ENCODE data around the gene FGF23. TPM values are rescaled to one million over a fixed set of nuclear protein-coding genes. Genes with fewer than 3 reads are reported as not detected.
"Not testable (repeated sequence)": the region's sequence is repeated elsewhere in the genome, so short reads cannot be mapped to it uniquely, and the experiment has no call there.

The FGF23 gene
- not detected for total RNA-seq

DNA sequence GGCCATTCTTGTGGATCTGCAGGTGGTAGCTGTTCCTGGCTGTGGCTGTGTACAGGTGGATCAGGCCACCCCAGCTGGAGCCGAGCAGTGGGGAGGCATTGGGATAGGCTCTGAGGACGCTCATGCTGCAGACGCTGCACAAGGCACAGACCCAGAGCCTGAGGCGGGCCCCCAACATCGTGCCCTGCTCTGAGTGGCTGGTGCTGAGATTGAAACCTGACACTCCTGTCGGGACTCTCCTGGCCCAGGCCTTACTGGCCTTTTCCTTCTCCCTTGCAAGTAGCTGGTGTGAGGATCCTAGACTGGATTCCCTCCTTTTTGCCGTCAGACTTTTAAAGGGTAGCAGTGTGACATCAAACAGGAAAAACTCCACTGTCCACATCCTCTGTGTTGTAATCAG, at the start of gene FGF23:
TSS of gene FGF23 (minus strand) at position 308 of the 400 bp plus-strand sequence. CDS start at position 178, 130 bp downstream.
- no peak for DNase-seq

DNA sequence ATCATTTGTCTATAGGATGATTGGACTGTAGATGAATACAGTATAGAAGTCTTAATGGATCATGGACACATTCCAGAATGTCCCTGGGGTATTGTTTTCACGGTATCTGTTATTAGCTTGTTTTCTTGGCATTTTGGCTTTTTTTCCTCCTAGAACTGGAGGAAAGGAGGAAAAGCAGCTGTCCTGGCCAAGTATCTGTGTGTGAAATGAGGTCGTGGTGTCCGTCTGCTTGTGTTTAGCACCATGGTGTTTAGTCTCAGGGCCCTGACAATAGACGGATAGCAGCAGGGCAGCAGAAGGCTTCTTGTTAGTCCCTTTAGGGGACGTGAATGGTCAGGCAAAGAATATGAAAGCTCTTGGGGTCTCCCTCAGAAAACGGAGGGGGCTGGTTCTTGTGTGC, 44.9 kb upstream of the FGF23 start:
- DNase-seq = no peak

DNA sequence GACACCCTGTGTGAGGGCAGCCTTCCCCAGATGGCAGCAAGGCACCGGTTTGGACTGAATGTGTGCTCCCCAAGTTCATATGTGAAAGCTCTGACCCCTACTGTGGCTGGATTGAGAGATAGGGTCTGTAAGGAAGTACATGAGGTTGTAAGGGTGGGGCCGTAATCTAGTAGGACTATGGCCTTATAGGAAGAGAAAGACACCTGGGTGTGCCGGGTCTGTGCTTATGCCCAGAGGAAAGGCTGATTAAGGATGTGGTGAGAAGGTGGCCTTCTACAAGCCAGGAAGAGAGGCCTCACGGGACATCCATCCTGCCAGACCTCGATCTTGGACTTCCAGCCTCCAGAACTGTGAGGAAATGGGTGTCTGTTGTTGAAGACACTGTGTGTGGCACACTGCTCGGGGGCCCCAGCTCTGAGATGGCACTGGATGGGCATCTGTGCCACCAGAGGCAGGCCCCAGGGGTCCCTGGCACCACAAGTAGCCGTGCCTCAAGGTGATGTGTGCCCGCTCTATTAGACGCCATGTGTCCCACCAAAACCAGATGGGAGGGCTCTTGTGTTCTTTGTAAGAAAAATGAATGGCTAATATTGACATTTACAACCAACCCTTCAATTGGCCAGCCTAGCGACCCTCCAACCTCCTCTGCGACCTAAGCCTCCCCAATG, 44.1 kb upstream of the FGF23 start:
- no peak for DNase-seq

DNA sequence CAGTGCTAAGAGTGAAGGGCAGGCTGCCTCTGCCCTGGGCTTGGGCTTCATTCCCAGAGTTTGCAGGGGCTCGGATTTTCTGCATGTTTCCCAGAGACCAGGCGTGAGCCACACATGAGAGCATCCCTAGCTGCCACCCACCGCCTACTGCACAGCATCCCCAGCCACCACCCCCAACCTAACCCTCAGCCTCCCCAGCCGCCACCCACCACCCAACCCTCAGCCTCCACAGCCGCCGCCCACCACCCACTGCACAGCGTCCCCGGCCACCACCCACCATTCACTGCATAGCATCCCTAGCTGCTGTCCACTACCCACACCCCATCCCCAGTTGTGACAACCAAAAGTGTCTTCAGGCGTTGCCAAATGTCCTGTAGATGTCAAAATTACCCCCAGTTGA, 43.5 kb upstream of the FGF23 start:
- no peak for DNase-seq

DNA sequence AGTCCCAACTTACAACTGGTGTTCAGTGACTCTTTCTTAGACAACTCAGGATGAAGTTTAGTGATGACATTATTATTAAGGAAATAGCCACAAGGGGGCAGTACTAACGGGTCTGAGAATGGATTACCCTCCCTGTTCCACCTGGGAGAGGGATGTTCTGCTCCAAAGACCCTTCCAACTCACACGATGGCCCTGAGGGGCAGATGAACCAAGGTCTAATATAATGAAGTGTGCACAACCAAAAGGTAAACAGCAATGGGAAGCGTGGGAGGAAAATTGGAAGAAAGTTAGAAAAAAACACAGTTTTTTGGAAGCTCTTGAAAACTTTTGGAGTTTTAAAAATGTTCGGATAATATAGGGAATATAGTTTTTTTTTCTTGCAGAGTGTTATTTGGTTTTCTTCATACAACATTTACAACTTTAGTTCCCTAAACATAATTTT, 42.1 kb upstream of the FGF23 start:
- no peak for DNase-seq

DNA sequence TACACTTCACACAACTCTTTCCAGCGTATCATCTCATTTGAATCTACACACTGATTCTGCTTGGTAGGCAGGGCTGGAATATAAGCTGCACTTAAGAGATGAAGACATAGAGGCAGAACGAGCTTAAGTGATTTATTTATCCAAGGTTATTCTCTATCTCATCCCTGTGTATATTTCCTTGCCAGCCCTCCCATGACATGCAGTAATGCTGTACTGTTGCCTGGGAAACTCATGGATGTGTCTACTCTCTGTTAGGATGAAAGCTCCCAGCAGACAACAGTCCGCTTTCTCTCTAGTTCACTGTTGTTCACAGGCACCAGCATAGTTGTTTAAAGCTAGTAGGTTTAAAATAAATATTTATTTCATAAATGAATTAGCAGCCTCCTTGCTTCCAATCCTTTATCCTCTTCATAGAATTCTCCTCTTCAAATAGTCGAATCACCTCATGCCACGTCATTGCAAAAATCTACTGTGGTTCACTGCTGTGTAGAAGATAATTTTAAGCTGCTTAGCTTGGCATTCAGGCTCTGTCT, 40.7 kb upstream of the FGF23 start:
- no peak for DNase-seq

DNA sequence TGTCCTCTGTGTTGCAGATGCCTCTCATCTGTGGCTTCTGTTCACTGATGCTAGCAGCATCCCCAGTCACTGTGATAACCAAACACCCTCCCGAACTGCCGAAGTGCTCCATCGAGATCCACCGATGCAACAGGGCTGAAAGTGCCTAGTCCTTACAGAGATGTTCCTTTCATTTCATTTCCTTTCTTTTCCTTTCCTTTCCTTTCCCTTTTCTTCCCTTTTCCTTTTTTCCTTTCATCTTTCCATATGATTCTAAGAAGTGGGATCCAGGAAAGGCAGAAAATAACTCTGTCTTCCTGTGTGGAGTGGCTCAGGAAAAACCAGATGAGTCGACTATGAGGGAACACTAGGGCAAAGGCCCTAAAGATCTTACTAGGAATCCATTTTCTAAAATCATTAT, 39.4 kb upstream of the FGF23 start:
- no peak for DNase-seq

DNA sequence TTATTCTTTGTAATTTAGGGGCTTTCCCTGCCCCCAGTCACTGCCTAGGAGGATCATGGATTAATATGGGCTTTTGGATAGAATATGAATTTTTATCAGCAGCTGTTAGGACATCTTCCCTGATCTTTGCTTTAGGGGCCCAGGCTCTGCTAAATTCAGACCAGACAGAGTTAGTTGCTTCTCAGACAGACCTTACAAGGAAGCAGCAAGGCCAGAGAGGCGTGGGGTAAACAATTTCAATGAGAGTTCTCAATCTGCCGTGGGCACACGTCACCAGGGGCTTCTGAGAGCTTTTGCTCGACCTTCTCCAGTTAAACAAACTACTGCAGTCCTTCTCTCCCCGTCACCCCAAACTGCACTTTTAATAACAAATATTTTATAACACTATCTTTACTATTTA, 38.4 kb upstream of the FGF23 start:
- no peak for DNase-seq

DNA sequence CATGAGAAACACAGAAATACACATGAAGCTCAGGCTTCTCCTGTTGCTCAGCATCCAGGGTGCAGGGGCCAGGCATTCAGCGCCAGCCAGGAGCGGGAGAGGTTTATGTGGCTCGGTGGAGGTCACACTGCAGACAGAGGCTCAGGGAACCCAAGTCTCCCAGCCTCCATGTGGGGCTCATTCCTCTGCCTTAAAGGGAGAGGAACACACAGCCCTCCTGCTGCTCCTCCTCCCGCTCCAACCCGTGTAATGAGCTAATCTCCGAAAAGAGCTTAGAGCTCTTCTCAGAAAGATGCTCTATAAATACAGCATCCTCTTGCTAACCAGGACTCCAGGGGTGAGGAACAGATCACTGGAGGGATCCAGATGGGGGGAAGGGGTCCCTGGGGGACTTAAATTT, 37.9 kb upstream of the FGF23 start:
- no peak for DNase-seq

DNA sequence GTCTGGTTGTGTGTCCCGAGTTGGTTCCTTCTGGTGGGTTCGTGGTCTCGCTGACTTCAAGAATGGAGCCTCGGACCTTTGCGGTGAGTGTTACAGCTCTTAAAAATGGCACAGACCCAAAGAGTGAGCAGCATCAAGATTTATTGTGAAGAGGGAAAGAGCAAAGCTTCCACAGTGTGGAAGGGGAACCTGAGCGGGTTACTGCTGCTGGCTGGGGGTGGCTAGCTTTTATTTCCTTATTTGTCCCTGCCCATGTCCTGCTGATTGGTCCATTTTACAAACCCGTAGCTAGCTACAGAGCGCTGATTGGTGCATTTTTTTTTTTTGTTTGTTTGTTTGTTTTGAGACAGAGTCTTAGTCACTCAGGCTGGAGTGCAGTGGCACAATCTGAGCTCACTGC, 36.8 kb upstream of the FGF23 start:
- no peak for DNase-seq

DNA sequence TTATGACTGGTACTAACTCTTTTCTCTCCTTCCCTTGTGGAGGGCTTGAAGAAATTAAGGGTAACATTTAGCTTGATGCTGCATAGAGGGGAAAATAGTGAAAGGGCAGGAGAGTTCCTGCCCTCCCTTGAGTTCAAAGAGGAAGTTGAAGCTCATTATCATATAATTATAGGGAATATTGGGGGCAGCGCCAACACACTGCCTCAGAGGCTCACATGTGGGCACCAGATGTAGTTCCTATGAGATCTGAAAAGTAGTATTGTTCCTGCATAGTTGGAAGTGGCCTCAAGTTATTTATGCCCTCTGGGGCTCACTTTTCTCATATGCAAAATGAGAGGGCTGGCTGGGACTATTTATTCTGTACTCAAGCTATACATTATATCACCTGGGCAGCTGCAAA, 33.0 kb upstream of the FGF23 start:
- no peak for DNase-seq

DNA sequence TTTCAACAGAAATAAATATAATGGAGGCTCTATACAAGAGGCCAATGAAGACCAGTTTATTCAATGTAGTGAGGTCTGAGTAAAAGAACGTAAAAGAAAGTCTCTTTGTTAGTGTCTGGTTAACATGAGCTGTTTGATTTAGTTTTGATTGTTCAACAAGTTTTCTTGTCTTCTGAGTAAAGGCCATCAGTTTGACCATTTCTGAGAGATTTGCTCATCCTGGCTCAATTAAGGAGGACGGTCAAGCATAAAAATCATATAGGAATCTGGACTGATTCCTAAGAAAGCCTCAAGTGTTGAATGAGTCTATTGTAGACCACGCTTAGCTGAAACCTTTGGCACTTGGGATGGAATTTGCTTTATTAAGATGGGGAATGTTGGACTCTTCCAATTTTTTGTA, 32.5 kb upstream of the FGF23 start:
- no peak for DNase-seq

DNA sequence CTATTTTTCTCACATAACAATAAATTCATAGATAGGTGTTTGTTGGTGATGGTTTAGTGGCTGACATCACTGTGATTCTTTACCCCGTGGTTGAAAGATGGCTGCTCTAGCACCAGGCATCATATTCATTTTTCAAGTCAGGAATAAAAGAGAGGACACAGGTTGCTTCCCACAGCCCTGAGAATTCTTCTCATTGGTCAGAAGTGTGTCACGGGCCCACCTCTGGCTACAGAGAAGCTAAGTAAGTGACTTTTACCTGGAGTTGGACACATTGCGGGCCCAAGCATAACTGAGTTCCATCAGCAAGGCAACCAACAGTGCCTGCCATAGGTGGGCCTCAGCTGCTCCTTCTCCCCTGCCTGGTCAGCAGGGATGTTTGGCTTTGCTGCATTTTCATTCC, 27.6 kb upstream of the FGF23 start:
- no peak for DNase-seq

DNA sequence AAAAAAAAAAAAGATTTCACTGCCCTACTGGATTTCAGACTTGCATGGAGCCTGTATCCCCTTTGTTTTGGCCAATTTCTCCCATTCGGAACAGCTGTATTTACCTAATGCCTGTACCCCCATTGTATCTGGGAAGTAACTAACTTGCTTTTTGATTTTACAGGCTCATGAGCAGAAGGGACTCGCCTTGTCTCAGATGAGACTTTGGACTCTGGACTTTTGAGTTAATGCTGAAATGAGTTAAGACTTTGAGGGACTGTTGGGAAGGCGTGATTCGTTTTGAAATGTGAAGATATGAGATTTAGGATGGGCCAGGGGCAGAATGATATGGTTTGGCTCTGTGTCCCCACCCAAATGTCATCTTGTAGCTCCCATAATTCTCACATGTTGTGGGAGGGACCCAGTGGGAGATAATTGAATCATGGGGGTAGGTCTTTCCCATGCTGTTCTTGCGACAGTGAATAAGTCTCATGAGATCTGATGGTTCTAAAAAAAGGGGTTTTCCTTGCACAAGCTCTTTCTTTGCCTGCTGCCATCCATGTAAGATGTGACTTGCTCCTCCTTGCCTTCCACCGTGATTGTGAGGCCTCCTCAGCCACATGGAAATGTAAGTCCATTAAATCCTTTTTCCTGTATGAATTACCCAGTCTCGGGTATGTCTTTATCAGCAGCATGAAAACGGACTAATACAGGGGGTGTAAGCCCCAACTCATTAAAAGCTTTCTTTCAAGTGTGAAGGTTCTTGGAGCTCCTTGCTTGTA, 25.5 kb upstream of the FGF23 start:
- not testable (repeated sequence) for DNase-seq

DNA sequence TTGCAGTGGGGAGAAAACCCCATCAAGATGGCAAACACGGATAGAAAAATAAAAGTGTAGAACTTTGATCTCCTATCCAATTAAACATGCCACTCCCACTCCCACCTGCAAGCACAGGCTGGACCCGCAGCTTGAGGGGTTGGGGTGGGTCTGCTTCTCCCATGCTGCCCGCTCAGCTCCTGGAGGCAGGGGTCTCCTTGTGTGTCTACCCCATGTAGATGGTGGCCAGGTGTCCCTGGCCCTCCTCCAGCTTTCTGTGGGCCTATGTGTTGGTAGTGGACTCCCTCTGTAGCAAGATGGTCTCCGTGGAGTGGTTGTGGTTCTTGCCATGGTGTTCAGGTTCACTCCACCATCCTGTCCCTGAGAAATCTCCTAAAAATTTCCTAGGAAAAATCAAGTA, 23.5 kb upstream of the FGF23 start:
- DNase-seq = no peak

DNA sequence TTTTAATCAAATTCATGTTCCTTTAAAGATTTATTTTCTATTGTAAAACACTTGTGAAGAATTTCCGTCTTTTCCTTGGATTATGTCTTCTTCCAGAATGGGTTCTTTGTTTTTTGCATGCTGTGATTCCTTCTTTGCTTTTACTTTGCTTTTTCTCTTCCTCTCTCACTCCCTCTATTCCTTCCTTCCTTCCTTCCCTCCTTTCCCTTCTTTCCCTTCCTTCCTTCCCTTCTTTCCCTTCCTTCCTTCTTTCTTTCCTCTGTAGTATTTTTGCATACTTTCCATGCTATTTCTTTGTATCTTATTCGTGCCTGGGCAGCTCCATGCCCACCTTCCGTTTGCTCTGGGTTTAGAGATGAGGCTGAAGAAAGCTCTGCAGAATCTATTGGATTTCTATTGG, 21.6 kb upstream of the FGF23 start:
- DNase-seq = no peak

DNA sequence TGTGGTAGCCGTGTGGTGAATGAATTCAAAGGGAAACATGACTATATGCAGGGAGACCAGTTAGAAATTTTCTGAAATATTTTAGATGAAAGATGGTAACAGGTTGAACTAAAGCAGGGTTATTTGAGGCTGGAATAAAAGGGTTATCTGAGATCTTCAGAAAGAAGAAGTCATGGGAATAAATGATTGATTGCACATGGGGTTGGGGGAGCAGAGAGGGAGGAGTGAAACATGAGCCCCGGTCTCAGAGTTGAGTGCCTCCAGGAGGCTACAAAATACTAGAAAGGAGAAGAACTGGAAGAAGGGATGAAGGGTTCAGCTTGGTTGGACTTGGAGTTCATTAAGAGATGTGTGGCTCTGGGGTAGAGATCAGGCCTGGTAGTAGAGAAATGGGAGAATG, 16.3 kb upstream of the FGF23 start:
- DNase-seq = no peak

DNA sequence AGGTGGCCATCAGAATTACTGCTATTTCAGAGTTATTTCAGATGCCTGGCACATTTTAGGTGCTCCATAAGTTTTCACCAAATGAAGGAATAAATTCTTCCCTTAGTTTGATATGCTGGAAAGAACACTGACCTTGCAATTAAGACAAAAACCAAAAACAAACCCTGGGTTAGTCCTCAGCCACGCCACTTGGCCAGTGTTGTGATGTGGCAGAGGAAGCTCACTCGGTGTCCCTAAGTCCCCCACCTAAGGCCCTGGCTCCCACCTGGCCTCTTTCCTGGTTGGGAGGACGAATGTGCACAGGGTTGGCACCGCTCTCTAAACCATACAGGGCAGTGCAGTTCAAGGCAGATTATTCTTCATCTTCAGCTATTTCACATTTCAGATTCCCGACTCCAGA, 13.7 kb upstream of the FGF23 start:
- no peak for DNase-seq

DNA sequence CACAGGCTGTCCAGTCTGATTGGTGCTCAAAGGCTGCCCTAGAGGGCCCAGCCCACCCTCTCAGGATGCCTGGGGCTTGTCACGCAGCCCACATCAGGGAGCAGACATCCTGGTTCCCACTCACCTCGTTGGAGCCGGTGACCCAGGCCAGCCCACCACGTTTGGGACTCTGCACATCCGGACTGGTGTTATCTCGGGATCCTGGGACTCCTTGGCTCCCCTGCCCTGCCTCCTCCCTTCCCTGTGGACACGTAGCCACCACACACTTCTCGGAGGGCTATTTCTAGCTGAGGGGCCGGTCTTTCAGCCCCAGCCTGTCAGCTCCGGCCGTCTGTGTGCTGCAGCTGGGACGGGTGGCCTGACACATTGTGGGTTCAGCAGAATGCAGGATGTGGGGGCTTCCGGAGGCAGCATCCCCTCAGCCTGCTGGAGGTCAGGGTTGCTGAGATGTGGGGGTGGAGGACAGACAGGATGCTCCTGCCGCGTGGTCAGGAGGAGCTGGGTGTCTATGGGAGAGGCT, 12.8 kb upstream of the FGF23 start:
- DNase-seq = no peak

DNA sequence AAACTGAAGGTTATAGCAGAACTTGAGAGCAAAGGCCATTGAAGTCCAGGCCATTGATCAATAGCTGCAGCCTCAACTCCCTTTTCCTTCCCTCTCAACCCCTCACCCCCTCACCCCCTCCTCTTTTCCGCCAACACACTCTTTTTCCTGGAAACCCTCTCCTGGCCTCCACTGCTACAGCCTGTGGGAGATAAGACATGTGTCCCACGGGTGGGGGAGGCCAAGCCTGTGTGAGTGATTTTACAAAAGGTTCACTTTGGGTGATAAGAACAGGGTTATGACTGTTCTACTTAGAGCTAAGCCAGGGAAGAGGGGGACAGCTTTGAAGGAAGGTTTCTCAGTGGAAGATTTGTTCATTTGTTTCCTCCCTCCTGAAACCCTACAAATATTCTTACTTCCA, 9.2 kb upstream of the FGF23 start:
- DNase-seq = no peak

DNA sequence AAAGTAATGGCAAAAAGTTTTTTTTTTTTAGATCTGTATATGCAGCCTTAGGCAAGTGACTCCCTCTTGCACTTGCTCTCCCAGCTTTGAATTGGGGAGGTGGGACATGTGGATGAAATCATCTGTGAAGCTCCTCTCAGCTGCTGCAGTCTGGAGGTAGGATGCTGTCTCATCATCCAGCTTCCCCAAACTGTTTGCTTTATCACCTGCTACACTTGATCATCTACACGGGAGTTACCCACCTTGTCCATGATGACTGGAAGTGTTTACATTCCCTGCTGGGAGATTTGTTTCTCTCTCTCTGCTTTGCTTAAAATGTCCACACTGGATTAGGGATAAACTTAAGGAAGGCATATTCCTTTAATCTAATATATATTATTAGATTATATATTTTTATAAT, 8.5 kb upstream of the FGF23 start:
- no peak for DNase-seq

DNA sequence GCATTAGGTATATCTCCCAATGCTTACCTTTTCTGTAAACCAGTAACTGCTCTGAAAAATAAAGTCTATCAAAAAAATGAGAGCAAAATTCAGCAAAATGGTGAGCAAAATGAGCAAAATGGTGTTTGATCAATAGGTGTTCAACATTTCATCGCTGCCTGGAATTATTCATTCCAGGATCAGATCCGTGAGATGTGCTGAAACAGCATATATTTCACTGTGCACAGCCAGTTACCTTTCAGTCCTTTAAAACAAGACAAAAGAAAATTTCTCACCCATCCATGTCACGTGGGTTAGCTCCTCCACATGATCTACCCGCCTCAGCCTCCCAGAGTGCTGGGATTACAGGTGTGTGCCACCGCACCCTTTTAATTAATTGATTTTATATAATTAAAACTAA, 8.1 kb upstream of the FGF23 start:
- DNase-seq = no peak

DNA sequence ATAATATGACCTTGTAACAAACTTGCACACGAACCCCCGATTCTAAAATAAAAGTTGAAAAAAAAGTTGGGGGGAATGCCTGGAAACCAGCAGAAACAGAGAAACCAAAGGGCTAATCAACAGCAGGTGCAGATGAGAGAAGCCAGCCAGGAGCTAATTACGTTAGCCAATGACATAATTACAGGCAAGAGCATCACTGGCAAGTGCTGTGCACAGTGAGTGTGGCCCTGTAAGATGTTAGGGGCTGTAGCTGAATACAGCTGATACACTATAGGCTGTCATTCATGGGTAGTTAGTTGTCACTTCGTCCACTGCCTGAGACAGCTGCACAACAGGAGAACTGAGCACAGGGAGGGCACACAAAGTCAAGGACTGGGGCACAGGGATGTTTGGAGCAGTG, 7.3 kb upstream of the FGF23 start:
- DNase-seq = no peak

Measured in occipital lobe (tissue), 2 donors.